Activated T-helper 1 cell treated with anti-CD3 and anti-CD28 coated beads, Interleukin-12 subunit alpha, Interleukin-12 subunit beta, Interleukin-2, Interleukin-4 antibody, amounts not matched to agents 30 ng/mL and 10 ng/mL and 1 ng/mL, durations not matched to agents 14 hours and 24 hours and 36 hours (primary cell): Measurements from ENCODE around the gene MAPK8IP3. TPM values are rescaled to one million over a fixed set of nuclear protein-coding genes. Genes with fewer than 3 reads are reported as not detected.
"Not testable (repeated sequence)": the region's sequence is repeated elsewhere in the genome, so short reads cannot be mapped to it uniquely, and the experiment has no call there.

Source experiments
- DNase-seq: peaks from one replicate; pipeline ENCODE4 v3.0.0; 2021; ENCODE audit warnings: low spot score
- H3K27ac Mint-ChIP-seq: one replicate; pipeline ENCODE4 v1.8.0; 2021; ENCODE audit warnings: mild to moderate bottlenecking, mixed read lengths
- H3K27me3 Mint-ChIP-seq: one replicate; pipeline ENCODE4 v1.8.0; 2022; ENCODE audit warnings: mild to moderate bottlenecking, moderate library complexity, mixed read lengths; ENCODE audit not compliant: insufficient read depth
- H3K36me3 Mint-ChIP-seq: one replicate; pipeline ENCODE4 v1.8.0; 2021; ENCODE audit warnings: low read depth, mixed read lengths
- H3K4me1 Mint-ChIP-seq: one replicate; pipeline ENCODE4 v1.8.0; 2021; ENCODE audit warnings: low read depth, mixed read lengths
- H3K4me3 Mint-ChIP-seq: one replicate; pipeline ENCODE4 v1.8.0; 2021; ENCODE audit warnings: mild to moderate bottlenecking, moderate library complexity, mixed read lengths
- H3K9me3 Mint-ChIP-seq: one replicate; pipeline ENCODE4 v1.8.0; 2021; ENCODE audit warnings: mixed read lengths
- intact Hi-C: fragments of 100-400 bp; cut with micrococcal nuclease; formaldehyde crosslinking; loops from one replicate; pipeline ENCODE4 v1.15.1; 2024
- total RNA-seq: library from RNA; stranded (reverse); gene quantifications from 2 replicates; pipeline ENCODE4 v1.2.3, GENCODE V29; 2022

Gene MAPK8IP3
- total RNA-seq, 1 donor from 2014 or later: 84.6 TPM

GRCh38 chr16:1723450-1724147 lies 17.6 kb downstream of the MAPK8IP3 start:
- peaks cover 30% of the 10 kb centered on the region for H3K4me1 Mint-ChIP-seq
- H3K36me3 Mint-ChIP-seq: peaks cover 7% of the 10 kb centered on the region
- intact Hi-C loops: no loop called here
- no peaks in the 10 kb centered on the region for H3K27me3 Mint-ChIP-seq
- no peak for DNase-seq
- no peaks in the 10 kb centered on the region for H3K9me3 Mint-ChIP-seq
- H3K27ac Mint-ChIP-seq: peak overlapping the region; percentile 18
- no peak overlapping the region for H3K4me3 Mint-ChIP-seq

GRCh38 chr16:1724491-1724890 lies 18.5 kb downstream of the MAPK8IP3 start:
- Mint-ChIP-seq H3K9me3 (no peaks in the 10 kb centered on the region), H3K27me3 (no peaks in the 10 kb centered on the region), H3K4me3 (no peak overlapping the region), H3K4me1 (peaks cover 22% of the 10 kb centered on the region), H3K27ac (no peak overlapping the region), H3K36me3 (peaks cover 8% of the 10 kb centered on the region)
- intact Hi-C loops: no loop called here
- DNase-seq: no peak

- no peaks in the 10 kb centered on the region for H3K9me3 Mint-ChIP-seq
- no peaks in the 10 kb centered on the region for H3K27me3 Mint-ChIP-seq
- peaks cover 15% of the 10 kb centered on the region for H3K4me1 Mint-ChIP-seq
- peaks cover 9% of the 10 kb centered on the region for H3K36me3 Mint-ChIP-seq
- no peak overlapping the region for H3K27ac Mint-ChIP-seq
- intact Hi-C loops: no loop called here
- H3K4me3 Mint-ChIP-seq: no peak overlapping the region
- DNase-seq: no peak
Measured at GRCh38 chr16:1726661-1727502, 20.9 kb downstream of the MAPK8IP3 start.

- Mint-ChIP-seq H3K4me1 (peaks cover 9% of the 10 kb centered on the region), H3K36me3 (peaks cover 9% of the 10 kb centered on the region), H3K9me3 (no peaks in the 10 kb centered on the region), H3K27me3 (no peaks in the 10 kb centered on the region), H3K27ac (no peak overlapping the region), H3K4me3 (no peak overlapping the region)
- DNase-seq: no peak
- intact Hi-C loops: no loop called here
Measured at GRCh38 chr16:1727651-1728624, 21.9 kb downstream of the MAPK8IP3 start.

- H3K9me3 Mint-ChIP-seq: no peaks in the 10 kb centered on the region
- H3K36me3 Mint-ChIP-seq: peaks cover 9% of the 10 kb centered on the region
- intact Hi-C loops: no loop called here
- no peaks in the 10 kb centered on the region for H3K27me3 Mint-ChIP-seq
- no peak for DNase-seq
- H3K4me1 Mint-ChIP-seq: no peaks in the 10 kb centered on the region
- no peak overlapping the region for H3K27ac Mint-ChIP-seq
- no peak overlapping the region for H3K4me3 Mint-ChIP-seq
Measured at GRCh38 chr16:1729026-1729425, 23.0 kb downstream of the MAPK8IP3 start.

- intact Hi-C loops: no loop called here
- Mint-ChIP-seq H3K9me3 (no peaks in the 10 kb centered on the region), H3K27ac (no peak overlapping the region), H3K4me3 (no peak overlapping the region), H3K4me1 (no peaks in the 10 kb centered on the region), H3K36me3 (peaks cover 9% of the 10 kb centered on the region), H3K27me3 (no peaks in the 10 kb centered on the region)
- DNase-seq: no peak
Measured at GRCh38 chr16:1729445-1729844, 23.4 kb downstream of the MAPK8IP3 start.

- Mint-ChIP-seq H3K36me3 (peaks cover 9% of the 10 kb centered on the region), H3K27me3 (no peaks in the 10 kb centered on the region), H3K9me3 (no peaks in the 10 kb centered on the region), H3K4me3 (no peak overlapping the region), H3K4me1 (no peaks in the 10 kb centered on the region), H3K27ac (no peak overlapping the region)
- intact Hi-C loops: no loop called here
- DNase-seq: no peak
Measured at GRCh38 chr16:1731073-1731472, 25.1 kb downstream of the MAPK8IP3 start.

- DNase-seq: no peak
- H3K36me3 Mint-ChIP-seq: peaks cover 9% of the 10 kb centered on the region
- H3K27me3 Mint-ChIP-seq: no peaks in the 10 kb centered on the region
- H3K9me3 Mint-ChIP-seq: no peaks in the 10 kb centered on the region
- H3K4me1 Mint-ChIP-seq: no peaks in the 10 kb centered on the region
- H3K27ac Mint-ChIP-seq: no peak overlapping the region
- H3K4me3 Mint-ChIP-seq: no peak overlapping the region
- intact Hi-C loops: no loop called here
Measured at GRCh38 chr16:1731603-1732002, 25.6 kb downstream of the MAPK8IP3 start.

- peaks cover 6% of the 10 kb centered on the region for H3K36me3 Mint-ChIP-seq
- H3K27ac Mint-ChIP-seq: no peak overlapping the region
- H3K4me1 Mint-ChIP-seq: no peaks in the 10 kb centered on the region
- no peaks in the 10 kb centered on the region for H3K27me3 Mint-ChIP-seq
- intact Hi-C loops: no loop called here
- H3K9me3 Mint-ChIP-seq: no peaks in the 10 kb centered on the region
- no peak overlapping the region for H3K4me3 Mint-ChIP-seq
- no peak for DNase-seq
Measured at GRCh38 chr16:1732071-1732470, 26.1 kb downstream of the MAPK8IP3 start.

- H3K4me3 Mint-ChIP-seq, H3K4me1 Mint-ChIP-seq, intact Hi-C loops, H3K27ac Mint-ChIP-seq, H3K36me3 Mint-ChIP-seq, H3K9me3 Mint-ChIP-seq, H3K27me3 Mint-ChIP-seq, DNase-seq: not testable (repeated sequence)
Measured at GRCh38 chr16:1732551-1732987, 26.6 kb downstream of the MAPK8IP3 start.

GRCh38 chr16:1734123-1734522 lies 28.1 kb downstream of the MAPK8IP3 start:
- no peak for DNase-seq
- Mint-ChIP-seq H3K36me3 (peaks cover 3% of the 10 kb centered on the region), H3K9me3 (no peaks in the 10 kb centered on the region), H3K27ac (no peak overlapping the region), H3K4me3 (no peak overlapping the region), H3K27me3 (no peaks in the 10 kb centered on the region), H3K4me1 (no peaks in the 10 kb centered on the region)
- intact Hi-C loops: no loop called here

- Mint-ChIP-seq H3K4me1 (no peaks in the 10 kb centered on the region), H3K9me3 (no peaks in the 10 kb centered on the region), H3K27ac (no peak overlapping the region), H3K36me3 (peaks cover 3% of the 10 kb centered on the region), H3K27me3 (no peaks in the 10 kb centered on the region), H3K4me3 (no peak overlapping the region)
- no peak for DNase-seq
- intact Hi-C loops: no loop called here
Measured at GRCh38 chr16:1734816-1735215, 28.8 kb downstream of the MAPK8IP3 start.
